GM19463 (cell line): ENCODE data around the gene AMN1.

Experiments used
- ATAC-seq: cut with Tn5 transposase; IDR thresholded peaks from one replicate; pipeline ENCODE4 v1.9.1; 2021; ENCODE audit warnings: mild to moderate bottlenecking, moderate library complexity; ENCODE audit not compliant: unreplicated experiment

AMN1 gene

GRCh38 chr12:31633464-31633863 lies 95.4 kb downstream of the AMN1 start:
- ATAC-seq: no peak

- ATAC-seq: no peak
These were observed 97.0 kb downstream of the AMN1 start for GRCh38 chr12:31631809-31632208.

- ATAC-seq: no peak
These were observed 97.6 kb downstream of the AMN1 start for GRCh38 chr12:31631023-31631724.

GRCh38 chr12:31629756-31630732 lies 98.8 kb downstream of the AMN1 start:
- ATAC-seq: no peak

GRCh38 chr12:31627456-31628054 lies 101.3 kb downstream of the AMN1 start:
- no peak for ATAC-seq

- no peak for ATAC-seq
These were observed 102.4 kb downstream of the AMN1 start for GRCh38 chr12:31626270-31626995.

- no peak for ATAC-seq
These were observed 106.8 kb downstream of the AMN1 start for GRCh38 chr12:31622038-31622437.
